Spleen (tissue), 11 donors: Measurements from ENCODE around the gene RPS15. TPM values are rescaled to one million over a fixed set of nuclear protein-coding genes. Genes with fewer than 3 reads are reported as not detected.
"Not testable (repeated sequence)": the region's sequence is repeated elsewhere in the genome, so short reads cannot be mapped to it uniquely, and the experiment has no call there.

Experiments
- DNase-seq: peaks from one replicate; pipeline ENCODE4 v3.0.0-alpha.2; 2020
- H3K27ac ChIP-seq, 8 donors: fragments of 200-600 bp; sonication (generic) in 7 of 8; 1 replicate in 4 of 8; 2 replicates in 4 of 8; pipeline versions ENCODE4 v1.5.0 to v1.8.0; 2016 to 2021; ENCODE audit warnings: inconsistent platforms in 4 of 8, mild to moderate bottlenecking in 4 of 8, moderate library complexity in 1 of 8
- H3K27me3 ChIP-seq, 7 donors: fragments of 200-600 bp; sonication (generic) in 6 of 7; replicated peaks in 1 of 7; 1 replicate in 4 of 7; 2 replicates in 3 of 7; pipeline versions ENCODE4 v1.5.0 to v1.8.0; 2016 to 2021; ENCODE audit warnings: inconsistent platforms in 3 of 7, mild to moderate bottlenecking in 1 of 7
- H3K36me3 ChIP-seq, 6 donors: fragments of 200-600 bp; sonication (generic) in 5 of 6; 1 replicate in 4 of 6; 2 replicates in 2 of 6; pipeline versions ENCODE4 v1.5.0 to v1.8.0; 2016 to 2021; ENCODE audit warnings: inconsistent platforms in 2 of 6
- H3K4me1 ChIP-seq, 6 donors: fragments of 200-600 bp; sonication (generic) in 5 of 6; 1 replicate in 3 of 6; 2 replicates in 3 of 6; pipeline versions ENCODE4 v1.5.0 to v1.8.0; 2016 to 2021; ENCODE audit warnings: inconsistent platforms in 3 of 6
- H3K4me3 ChIP-seq, 8 donors: fragments of 200-600 bp; sonication (generic) in 7 of 8; 1 replicate in 4 of 8; 2 replicates in 4 of 8; pipeline versions ENCODE4 v1.5.0 to v1.8.0; 2016 to 2021; ENCODE audit warnings: inconsistent platforms in 4 of 8, mild to moderate bottlenecking in 4 of 8, moderate library complexity in 2 of 8
- H3K9me3 ChIP-seq, 8 donors: fragments of 200-600 bp; sonication (generic) in 7 of 8; 1 replicate in 4 of 8; 2 replicates in 4 of 8; pipeline versions ENCODE4 v1.5.0 to v1.8.0; 2016 to 2021; ENCODE audit warnings: inconsistent platforms in 4 of 8
- POLR2A ChIP-seq, 3 donors: fragments of 450-650 bp; IDR thresholded peaks; one replicate each; pipeline ENCODE4 v1.5.1; 2017; ENCODE audit warnings: antibody characterized with exemption in 3 of 3, mild to moderate bottlenecking in 1 of 3
- POLR2AphosphoS5 ChIP-seq, 3 donors: sonication (generic); formaldehyde crosslinking; IDR thresholded peaks; one replicate each; pipeline ENCODE4 v1.5.1; 2017; ENCODE audit warnings: antibody characterized with exemption in 3 of 3
- WGBS, 5 donors: extraction: QIAGEN DNeasy Blood & Tissue Kit in 3 of 5; methylation state at CpG; one replicate each; pipeline versions ENCODE4 v1.1.5 to v1.1.7; 2013 to 2018; 5-methylcytosine and 5-hydroxymethylcytosine counted together
- intact Hi-C: fragments of 100-400 bp; cut with DNase I; formaldehyde crosslinking; loops from one replicate; pipeline ENCODE4 v1.15.0; 2023; ENCODE audit warnings: low total_unique reads
- polyA plus RNA-seq, 3 donors: library from polyadenylated mRNA; stranded (reverse); fragments of 200-250 nt; gene quantifications; one replicate each; pipeline ENCODE4 v1.2.1, GENCODE V29; 2013
- total RNA-seq, 7 donors: library from RNA; depleted of rRNA in 3 of 7; stranded (reverse); fragments of >200 nt in 3 of 7; fragmentation: NEBNext Ultra II Directional in 4 of 7; extraction: Animal tissue kit (Norgen Biotek cat#: 25700) in 4 of 7; gene quantifications; one replicate each; pipeline versions ENCODE4 v1.1.0 to v1.2.1, GENCODE V29; 2016 to 2021
- TF ChIP-seq, protein P1 (sequence below), 11 experiments: fragments of 200-600 bp in 7 of 11; fragments of 450-650 bp in 4 of 11; sonication (generic) in 4 of 11; IDR thresholded peaks in 8 of 11; conservative IDR thresholded peaks in 3 of 11; 1 replicate in 7 of 11; 2 replicates in 4 of 11; pipeline versions ENCODE4 v1.4.0 to v1.8.0; 2016 to 2021; ENCODE audit warnings: antibody characterized with exemption in 11 of 11, inconsistent platforms in 4 of 11, mild to moderate bottlenecking in 1 of 11
- donor health status: healthy with polysubstance abuse.
- donor health status: DM: no; HTN: no; CAD: no; lungs with moderate emphysema.
- donor health status: DM: no; HTN: no; CAD: no.
- donor health status: Bipolar disorder and iron deficiency.
- donor health status: healthy.
- donor health status: DM: no; HTN: no; CAD: no.
- donor health status: DM: yes; HTN: yes; CAD: no.

RPS15 gene
- total and polyA plus RNA-seq, 10 donors: 932 to 5,849 (median 4,147) TPM

DNA sequence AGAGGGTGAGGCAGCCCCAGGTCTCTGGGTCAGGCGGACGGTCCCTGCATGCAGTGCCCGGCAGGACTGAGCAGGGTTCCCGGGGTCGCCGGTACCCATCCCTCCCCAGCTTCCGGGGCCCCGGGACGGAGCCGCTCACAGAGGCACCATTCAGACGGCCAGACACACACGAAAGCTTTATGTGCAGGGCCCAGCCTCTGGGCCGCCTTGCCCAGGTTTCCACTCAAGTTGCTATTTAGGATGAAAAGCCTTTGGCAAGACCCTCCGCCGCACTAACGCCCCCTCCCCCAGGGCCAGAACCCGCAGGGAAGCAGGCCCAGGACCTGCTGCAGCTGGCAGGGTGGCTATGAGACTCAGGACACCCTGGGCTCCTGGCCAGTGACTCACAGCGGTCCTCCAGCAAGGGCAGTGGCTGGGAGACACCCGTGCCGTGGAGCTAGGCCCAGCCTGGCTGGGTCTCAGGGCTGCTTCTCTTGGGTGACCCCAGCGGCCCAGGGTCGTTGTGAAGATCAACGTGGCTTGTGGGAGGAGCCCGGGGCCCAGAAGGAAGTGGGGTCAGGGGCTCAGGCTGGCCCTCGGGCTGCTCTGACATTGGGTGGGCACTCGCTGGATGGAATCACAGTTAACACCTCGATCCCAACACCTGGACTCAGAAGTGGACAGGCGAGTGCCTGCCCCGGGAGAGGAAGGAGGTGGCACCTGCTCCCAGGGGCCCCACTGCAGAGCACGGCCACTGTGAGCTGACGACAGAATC, 36.0 kb downstream of the RPS15 start:
- no peak overlapping the region for H3K27ac ChIP-seq
- no peaks in the 10 kb centered on the region for H3K9me3 ChIP-seq
- TF ChIP-seq POLR2AphosphoS5 (IDR thresholded peaks at IDR 0.05): peak in 1 of 3 donors; percentile 16
- TF ChIP-seq POLR2A (IDR thresholded peaks at IDR 0.05): no peak
- peaks cover 0 to 45% (median 25%) of the 10 kb centered on the region in 6 donors for H3K36me3 ChIP-seq
- H3K4me3 ChIP-seq: no peak overlapping the region
- DNase-seq: no peak
- peaks cover 8 to 50% (median 38%) of the 10 kb centered on the region in 7 donors for H3K27me3 ChIP-seq
- 76 to 84% (median 81%) methylated on average over 14 to 31 of the region's 31 CpGs for WGBS, 5 donors
- H3K4me1 ChIP-seq: peaks cover 35 to 93% (median 59%) of the 10 kb centered on the region in 6 donors
- intact Hi-C loops: no loop called here

- H3K27ac ChIP-seq: no peak overlapping the region
- H3K9me3 ChIP-seq: no peaks in the 10 kb centered on the region
- DNase-seq: no peak
- TF ChIP-seq, protein P1, sequence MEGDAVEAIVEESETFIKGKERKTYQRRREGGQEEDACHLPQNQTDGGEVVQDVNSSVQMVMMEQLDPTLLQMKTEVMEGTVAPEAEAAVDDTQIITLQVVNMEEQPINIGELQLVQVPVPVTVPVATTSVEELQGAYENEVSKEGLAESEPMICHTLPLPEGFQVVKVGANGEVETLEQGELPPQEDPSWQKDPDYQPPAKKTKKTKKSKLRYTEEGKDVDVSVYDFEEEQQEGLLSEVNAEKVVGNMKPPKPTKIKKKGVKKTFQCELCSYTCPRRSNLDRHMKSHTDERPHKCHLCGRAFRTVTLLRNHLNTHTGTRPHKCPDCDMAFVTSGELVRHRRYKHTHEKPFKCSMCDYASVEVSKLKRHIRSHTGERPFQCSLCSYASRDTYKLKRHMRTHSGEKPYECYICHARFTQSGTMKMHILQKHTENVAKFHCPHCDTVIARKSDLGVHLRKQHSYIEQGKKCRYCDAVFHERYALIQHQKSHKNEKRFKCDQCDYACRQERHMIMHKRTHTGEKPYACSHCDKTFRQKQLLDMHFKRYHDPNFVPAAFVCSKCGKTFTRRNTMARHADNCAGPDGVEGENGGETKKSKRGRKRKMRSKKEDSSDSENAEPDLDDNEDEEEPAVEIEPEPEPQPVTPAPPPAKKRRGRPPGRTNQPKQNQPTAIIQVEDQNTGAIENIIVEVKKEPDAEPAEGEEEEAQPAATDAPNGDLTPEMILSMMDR (IDR thresholded peaks at IDR 0.05 in 8 of 11, conservative IDR thresholded peaks at IDR 0.05 in 3 of 11): no peak
- TF ChIP-seq POLR2AphosphoS5 (IDR thresholded peaks at IDR 0.05): no peak
- no peak for TF ChIP-seq POLR2A (IDR thresholded peaks at IDR 0.05)
- intact Hi-C loops: no loop called here
- 90 to 95% (median 93%) methylated on average over 6 to 26 of the region's 26 CpGs for WGBS, 5 donors
- peaks cover 0 to 45% (median 25%) of the 10 kb centered on the region in 6 donors for H3K36me3 ChIP-seq
- H3K4me1 ChIP-seq: peaks cover 32 to 95% (median 60%) of the 10 kb centered on the region in 6 donors
- H3K4me3 ChIP-seq: no peak overlapping the region
- peaks cover 8 to 43% (median 35%) of the 10 kb centered on the region in 7 donors for H3K27me3 ChIP-seq
These were observed 36.7 kb downstream of the RPS15 start for GRCh38 chr19:1474765-1475351.

DNA sequence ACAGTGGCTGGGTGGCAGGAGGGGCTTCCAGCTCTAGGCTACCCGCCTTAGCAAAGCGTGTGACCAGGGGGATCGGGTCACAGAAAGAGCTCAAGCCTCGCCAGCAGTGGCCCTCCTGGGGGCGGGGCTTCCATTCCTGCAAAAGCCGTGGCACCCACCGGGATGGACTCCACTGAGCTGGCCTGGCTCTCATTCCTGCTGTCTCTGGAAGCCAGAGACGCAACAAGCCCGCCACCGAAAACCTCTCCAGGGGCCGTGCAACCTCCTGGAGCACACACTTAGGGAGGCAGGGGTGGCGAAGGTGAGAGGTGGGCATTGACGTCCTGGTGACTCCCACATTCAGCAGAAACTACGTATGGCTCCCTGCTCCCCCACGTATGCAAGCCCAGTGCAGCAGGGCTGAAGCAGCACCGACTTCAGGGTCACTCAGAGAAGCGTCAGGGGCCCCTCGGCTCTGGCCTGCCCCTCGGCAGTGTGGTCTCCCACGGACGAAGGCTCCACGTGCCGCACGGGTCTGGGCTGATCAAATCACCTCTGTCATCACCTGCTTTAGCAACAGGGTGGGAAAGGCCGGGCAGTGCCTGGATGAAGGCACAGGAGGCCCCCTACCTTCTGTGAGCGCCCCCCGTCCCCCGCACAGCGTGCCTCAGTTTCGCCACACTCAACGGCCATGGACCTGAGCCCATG, 37.7 kb downstream of the RPS15 start:
- DNase-seq: peak; percentile 70
- TF ChIP-seq POLR2A (IDR thresholded peaks at IDR 0.05) (no peak), POLR2AphosphoS5 (IDR thresholded peaks at IDR 0.05) (peak in 1 of 3 donors; percentile 30)
- TF ChIP-seq, protein P1 (IDR thresholded peaks at IDR 0.05 in 8 of 11, conservative IDR thresholded peaks at IDR 0.05 in 3 of 11): no peak
- 89 to 94% (median 92%) methylated on average over 21 to 31 of the region's 31 CpGs for WGBS, 5 donors

GRCh38 chr19:1477056-1477455, 38.9 kb downstream of the RPS15 start:
- 93 to 96% (median 94%) methylated on average over 9 of the region's 9 CpGs for WGBS, 5 donors
- H3K27ac ChIP-seq, DNase-seq, intact Hi-C loops, H3K9me3 ChIP-seq, H3K4me3 ChIP-seq: not testable (repeated sequence)
- Histone ChIP-seq H3K36me3 (peaks cover 0 to 45% (median 25%) of the 10 kb centered on the region in 6 donors), H3K4me1 (peaks cover 11 to 83% (median 39%) of the 10 kb centered on the region in 6 donors), H3K27me3 (peaks cover 0 to 21% (median 13%) of the 10 kb centered on the region in 7 donors)

More for the DNA sequence above, 37.7 kb downstream of the RPS15 start:
- intact Hi-C loops: no loop called here
- Histone ChIP-seq H3K36me3 (peaks cover 0 to 45% (median 25%) of the 10 kb centered on the region in 6 donors), H3K9me3 (no peaks in the 10 kb centered on the region), H3K27ac (no peak overlapping the region), H3K4me3 (no peak overlapping the region), H3K4me1 (peaks cover 21 to 92% (median 51%) of the 10 kb centered on the region in 6 donors), H3K27me3 (peaks cover 6 to 33% (median 24%) of the 10 kb centered on the region in 7 donors)
